K562 (cell line): Measurements from ENCODE around the gene COL5A3.

Experiments
- FOS ChIP-seq: IDR thresholded peaks from 3 replicates; pipeline ENCODE4 v1.6.1; 2011; ENCODE audit not compliant: insufficient read length; ENCODE audit errors: extremely low read depth
- ZC3H4 ChIP-seq: sonication (generic); formaldehyde crosslinking; IDR thresholded peaks from 2 replicates; pipeline ENCODE4 v1.9.0; 2021; ENCODE audit warnings: missing genetic modification reagents, borderline replicate concordance
- TF ChIP-seq, protein P1 (sequence below), 3 experiments: IDR thresholded peaks in 2 of 3; conservative IDR thresholded peaks in 1 of 3; 2 replicates each; pipeline ENCODE4 v1.5.1; 2011 to 2012; ENCODE audit warnings: low read length in 3 of 3, mild to moderate bottlenecking in 3 of 3, control low read depth in 2 of 3, improper control_type of control experiment in 1 of 3, inconsistent platforms in 1 of 3, low read depth in 1 of 3, mixed read lengths in 1 of 3, moderate library complexity in 1 of 3; ENCODE audit not compliant: insufficient read depth in 2 of 3

DNA sequence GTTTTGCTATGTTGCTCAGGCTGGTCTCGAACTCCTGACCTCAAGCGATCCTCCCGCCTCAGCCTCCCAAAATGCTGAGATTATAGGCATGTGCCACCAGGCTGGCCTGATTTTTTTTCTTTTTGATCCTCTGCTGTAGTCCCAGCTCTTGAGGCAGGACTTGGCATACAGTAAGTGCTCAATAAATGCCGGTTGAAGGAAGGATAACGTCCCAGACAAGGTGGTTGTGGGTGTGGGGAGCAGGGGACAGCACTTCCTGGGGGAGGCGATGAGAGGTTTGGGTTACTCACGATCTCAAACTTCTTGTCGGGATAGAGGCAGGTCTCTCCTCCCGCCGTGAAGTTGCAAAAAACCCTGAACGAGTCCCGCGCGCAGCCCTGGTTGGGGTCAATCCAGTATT lies 44.3 kb downstream of the COL5A3 start:
- TF ChIP-seq FOS (no peak), ZC3H4 (CRISPR knock-in tag) (no peak)
- TF ChIP-seq, protein P1, sequence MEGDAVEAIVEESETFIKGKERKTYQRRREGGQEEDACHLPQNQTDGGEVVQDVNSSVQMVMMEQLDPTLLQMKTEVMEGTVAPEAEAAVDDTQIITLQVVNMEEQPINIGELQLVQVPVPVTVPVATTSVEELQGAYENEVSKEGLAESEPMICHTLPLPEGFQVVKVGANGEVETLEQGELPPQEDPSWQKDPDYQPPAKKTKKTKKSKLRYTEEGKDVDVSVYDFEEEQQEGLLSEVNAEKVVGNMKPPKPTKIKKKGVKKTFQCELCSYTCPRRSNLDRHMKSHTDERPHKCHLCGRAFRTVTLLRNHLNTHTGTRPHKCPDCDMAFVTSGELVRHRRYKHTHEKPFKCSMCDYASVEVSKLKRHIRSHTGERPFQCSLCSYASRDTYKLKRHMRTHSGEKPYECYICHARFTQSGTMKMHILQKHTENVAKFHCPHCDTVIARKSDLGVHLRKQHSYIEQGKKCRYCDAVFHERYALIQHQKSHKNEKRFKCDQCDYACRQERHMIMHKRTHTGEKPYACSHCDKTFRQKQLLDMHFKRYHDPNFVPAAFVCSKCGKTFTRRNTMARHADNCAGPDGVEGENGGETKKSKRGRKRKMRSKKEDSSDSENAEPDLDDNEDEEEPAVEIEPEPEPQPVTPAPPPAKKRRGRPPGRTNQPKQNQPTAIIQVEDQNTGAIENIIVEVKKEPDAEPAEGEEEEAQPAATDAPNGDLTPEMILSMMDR (IDR thresholded peaks at IDR 0.05 in 2 of 3, conservative IDR thresholded peaks at IDR 0.05 in 1 of 3; ENCODE audit: insufficient read depth in 2 of 3, low read depth in 1 of 3, low read length in 3 of 3) = no peak
